Spinal cord (tissue), 10 donors: Measurements from ENCODE around the gene PIK3R5. TPM values are rescaled to one million over a fixed set of nuclear protein-coding genes. Genes with fewer than 3 reads are reported as not detected.

ENCODE experiments used
- DNase-seq, 6 donors: peaks; one replicate each; pipeline versions ENCODE4 v3.0.0 to v3.0.0-alpha.2; 2013 to 2015; ENCODE audit warnings: low spot score in 6 of 6, low read depth in 4 of 6
- H3K27ac ChIP-seq: one replicate; pipeline ENCODE4 v1.5.1; 2013; ENCODE audit warnings: low read depth, low read length, control low read depth
- H3K27me3 ChIP-seq: one replicate; pipeline ENCODE4 v1.6.1; 2013; ENCODE audit warnings: low read length; ENCODE audit not compliant: control insufficient read depth, insufficient read depth
- H3K36me3 ChIP-seq: one replicate; pipeline ENCODE4 v1.6.1; 2013; ENCODE audit warnings: low read length; ENCODE audit not compliant: control insufficient read depth, insufficient read depth
- H3K4me1 ChIP-seq: one replicate; pipeline ENCODE4 v1.6.1; 2013; ENCODE audit warnings: low read length; ENCODE audit not compliant: control insufficient read depth, insufficient read depth
- H3K4me3 ChIP-seq: one replicate; pipeline ENCODE4 v1.5.1; 2013; ENCODE audit warnings: low read depth, low read length, control low read depth
- H3K9me3 ChIP-seq: one replicate; pipeline ENCODE4 v1.6.1; 2013; ENCODE audit warnings: low read length; ENCODE audit not compliant: control insufficient read depth, insufficient read depth
- WGBS: methylation state at CpG from one replicate; pipeline ENCODE4 v1.1.5; 2013; ENCODE audit warnings: missing lambda C conversion rate; ENCODE audit not compliant: insufficient coverage; 5-methylcytosine and 5-hydroxymethylcytosine counted together
- polyA plus RNA-seq, 2 donors: library from polyadenylated mRNA; unstranded; fragments of 120-200 nt; gene quantifications; one replicate each; pipeline ENCODE4 v1.2.1, GENCODE V29; 2013; ENCODE audit not compliant: insufficient read length in 2 of 2
- total RNA-seq, 2 donors: library from RNA; depleted of rRNA in 1 of 2; stranded (reverse); fragments of 120-200 nt in 1 of 2; fragments of >200 nt in 1 of 2; gene quantifications; one replicate each; pipeline versions ENCODE4 v1.2.3 to v1.2.4, GENCODE V29; 2013 to 2014
- donor health status: healthy.

PIK3R5 gene
- total and polyA plus RNA-seq, 4 donors, result 2.5 to 3.3 (median 2.7) TPM

DNA sequence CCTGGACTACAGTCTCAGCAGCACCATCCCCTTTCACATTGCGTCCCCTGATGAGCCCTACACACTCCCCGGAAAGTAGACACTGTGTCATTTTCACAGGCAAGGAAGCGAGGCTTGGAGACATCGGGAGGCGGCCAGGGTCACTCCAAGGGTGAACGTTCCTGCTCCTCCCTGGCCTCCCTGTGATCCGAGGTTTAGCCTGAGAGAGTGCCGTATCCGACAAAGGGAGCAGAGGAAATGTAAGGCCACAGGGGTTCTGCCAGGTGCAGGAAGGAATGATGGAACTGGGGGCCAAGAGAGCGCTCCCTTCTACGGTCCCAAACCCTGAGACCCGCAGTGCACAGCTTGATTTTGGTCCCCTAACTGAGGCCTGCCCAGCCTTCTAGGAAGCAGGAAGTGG lies 90.1 kb downstream of the PIK3R5 start:
- Histone ChIP-seq H3K4me1 (peaks cover 13% of the 10 kb centered on the region), H3K27me3 (peaks cover 4% of the 10 kb centered on the region), H3K27ac (no peak overlapping the region), H3K36me3 (no peaks in the 10 kb centered on the region), H3K4me3 (no peak overlapping the region), H3K9me3 (peaks cover 1% of the 10 kb centered on the region)
- DNase-seq, result no peak
- 81% methylated on average over 12 of the region's 12 CpGs for WGBS

DNA sequence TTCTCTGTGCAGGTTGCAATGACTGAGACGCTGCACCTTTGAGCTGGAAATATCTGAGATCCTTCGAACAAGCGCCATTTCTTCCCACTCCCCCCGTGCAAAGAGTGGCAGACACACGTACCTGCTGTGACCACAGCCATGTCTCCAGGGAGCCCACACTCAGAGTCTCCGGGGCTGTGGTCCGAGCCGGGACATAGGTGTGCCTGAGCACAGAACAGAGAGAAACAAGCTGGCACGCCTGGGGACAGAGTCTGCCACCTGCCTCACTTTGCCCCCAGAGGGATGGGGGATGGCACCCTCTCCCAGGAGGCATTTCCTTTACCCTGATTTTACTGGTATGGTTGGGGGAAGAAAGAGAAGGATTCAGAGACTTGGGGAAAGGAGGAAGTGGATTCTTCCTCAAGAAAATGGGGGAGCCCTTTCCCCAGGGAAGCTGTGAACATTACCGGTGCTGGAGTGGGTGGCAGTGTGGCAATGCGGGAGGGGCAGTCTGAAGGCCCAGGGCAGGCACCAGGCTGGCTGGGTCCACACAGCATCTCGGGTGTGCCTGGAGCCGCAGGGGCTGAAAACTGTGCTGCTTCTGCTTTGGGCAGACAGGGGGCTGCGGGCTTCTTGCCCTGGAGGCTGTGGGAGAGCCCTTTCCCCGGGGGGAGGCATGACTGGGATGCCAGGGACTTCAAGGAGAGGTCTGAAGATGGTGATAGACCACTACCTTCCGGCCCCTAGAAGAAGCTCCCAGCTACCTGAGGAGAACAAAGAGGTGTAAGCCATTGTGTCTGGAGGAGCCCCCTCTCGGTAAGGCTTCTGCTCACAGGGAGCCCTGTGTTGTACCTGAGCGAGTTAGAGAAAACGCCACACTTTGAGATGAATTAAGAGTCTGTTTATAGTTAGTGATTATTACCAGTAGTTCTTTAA lies 91.4 kb downstream of the PIK3R5 start:
- no peak overlapping the region for H3K27ac ChIP-seq
- H3K36me3 ChIP-seq, result no peaks in the 10 kb centered on the region
- 73% methylated on average over 16 of the region's 19 CpGs for WGBS
- no peak for DNase-seq
- H3K27me3 ChIP-seq, result peaks cover 8% of the 10 kb centered on the region
- H3K9me3 ChIP-seq, result peaks cover 1% of the 10 kb centered on the region
- H3K4me1 ChIP-seq, result peaks cover 13% of the 10 kb centered on the region
- H3K4me3 ChIP-seq, result no peak overlapping the region

DNA sequence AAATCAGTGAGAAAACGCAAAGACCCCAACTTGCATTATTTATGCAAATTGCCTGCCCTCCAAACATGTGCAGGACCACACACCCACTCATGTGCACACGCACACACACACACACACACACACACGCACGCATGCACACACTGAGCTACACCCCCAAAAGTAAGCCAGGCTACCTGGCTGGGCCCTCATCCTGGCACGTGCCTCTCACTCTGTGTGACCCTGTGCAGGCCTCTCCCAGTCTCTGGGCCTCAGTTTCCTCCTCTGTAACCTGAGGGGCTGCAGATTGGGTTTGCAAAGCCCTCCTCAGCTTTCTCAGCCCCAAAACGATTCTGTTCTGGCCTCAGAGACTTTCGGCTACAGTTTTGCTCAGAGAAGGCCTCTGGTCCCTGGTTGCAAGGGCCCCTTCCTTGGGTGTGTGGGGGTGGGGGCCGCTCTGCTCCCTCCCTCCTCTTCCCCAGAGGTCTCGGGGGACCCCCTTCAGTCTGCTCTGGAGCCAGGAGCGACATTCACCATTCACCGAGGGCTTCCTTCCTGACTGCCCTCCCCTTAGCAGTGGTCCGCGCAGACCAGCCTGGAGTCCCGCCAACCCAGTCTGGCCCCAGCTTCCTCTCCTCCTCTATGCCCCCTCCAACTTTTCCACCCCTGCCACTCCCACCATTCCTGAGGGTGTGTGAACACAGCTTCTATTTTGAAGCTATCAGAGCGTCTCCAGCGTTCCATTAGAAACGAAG lies 92.6 kb downstream of the PIK3R5 start:
- Histone ChIP-seq H3K36me3 (no peaks in the 10 kb centered on the region), H3K9me3 (peaks cover 1% of the 10 kb centered on the region), H3K27me3 (peaks cover 8% of the 10 kb centered on the region), H3K4me1 (peaks cover 13% of the 10 kb centered on the region), H3K4me3 (no peak overlapping the region), H3K27ac (no peak overlapping the region)
- 51% methylated on average over 15 of the region's 17 CpGs for whole genome bisulfite sequencing
- peak in 1 of 6 donors; percentile 17 for DNase-seq

DNA sequence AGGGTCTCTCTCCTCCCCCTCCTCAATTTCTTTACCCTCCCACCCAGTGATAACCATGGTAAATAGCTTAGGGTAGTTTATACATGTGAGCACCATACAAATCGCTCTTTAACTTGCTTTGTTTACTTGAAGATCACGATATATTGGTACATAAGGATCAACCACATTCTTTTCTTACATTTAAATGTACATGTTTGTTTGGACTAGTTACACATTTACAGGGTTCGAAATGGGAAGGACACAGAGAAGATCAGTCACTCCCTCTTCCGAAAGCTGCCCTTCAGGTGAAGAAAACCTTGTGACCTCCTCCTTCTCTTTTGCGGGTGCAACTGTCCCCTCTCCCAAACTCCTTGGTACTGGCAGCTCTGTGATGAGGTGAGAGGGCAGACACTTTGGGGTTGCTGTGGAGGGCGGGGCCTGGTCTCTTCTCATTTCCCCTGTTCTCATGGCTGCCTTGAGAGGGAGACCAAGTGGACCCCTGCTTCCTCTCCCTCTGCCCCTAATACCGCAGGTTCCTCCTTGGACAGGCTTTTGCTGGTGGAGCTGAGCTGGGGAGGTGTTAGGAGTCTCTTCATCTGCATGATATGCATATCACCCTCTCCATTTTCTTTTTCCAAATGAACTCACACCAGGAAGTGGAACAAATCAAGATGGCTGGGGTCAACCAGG lies 93.3 kb downstream of the PIK3R5 start:
- no CpG with 5 or more reads among the region's 7 CpGs for WGBS
- DNase-seq, result no peak
- Histone ChIP-seq H3K4me1 (peaks cover 13% of the 10 kb centered on the region), H3K27ac (no peak overlapping the region), H3K9me3 (peaks cover 1% of the 10 kb centered on the region), H3K27me3 (peaks cover 8% of the 10 kb centered on the region), H3K4me3 (no peak overlapping the region), H3K36me3 (no peaks in the 10 kb centered on the region)

DNA sequence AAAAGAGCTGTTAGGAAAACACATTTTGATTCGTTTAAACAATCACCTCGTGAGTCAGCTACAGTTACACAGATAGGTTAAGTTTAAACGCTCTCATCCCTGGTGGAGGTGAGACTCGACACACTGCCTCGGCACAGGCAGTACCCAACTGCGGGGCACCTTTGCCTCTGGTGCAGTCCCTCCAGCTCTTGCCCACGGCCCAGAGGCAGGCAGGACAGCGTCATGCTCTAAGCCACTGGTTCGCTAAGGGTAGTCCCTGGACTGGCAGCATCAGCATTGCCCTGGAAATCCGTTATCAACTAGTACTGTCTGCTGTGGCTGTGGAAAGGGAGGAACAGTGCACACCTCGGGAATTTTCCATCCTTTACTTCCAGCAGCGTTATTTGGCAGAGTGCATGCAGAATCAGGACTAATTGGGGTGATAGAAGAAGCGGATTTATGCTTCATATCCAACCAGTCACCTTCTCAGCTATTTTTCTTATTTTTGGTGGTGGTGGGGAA lies 94.4 kb downstream of the PIK3R5 start:
- Histone ChIP-seq H3K27ac (no peak overlapping the region), H3K27me3 (peaks cover 8% of the 10 kb centered on the region), H3K36me3 (no peaks in the 10 kb centered on the region), H3K4me1 (peaks cover 16% of the 10 kb centered on the region), H3K9me3 (peaks cover 1% of the 10 kb centered on the region), H3K4me3 (no peak overlapping the region)
- 89% methylated on average over 8 of the region's 13 CpGs for WGBS
- no peak for DNase-seq

DNA sequence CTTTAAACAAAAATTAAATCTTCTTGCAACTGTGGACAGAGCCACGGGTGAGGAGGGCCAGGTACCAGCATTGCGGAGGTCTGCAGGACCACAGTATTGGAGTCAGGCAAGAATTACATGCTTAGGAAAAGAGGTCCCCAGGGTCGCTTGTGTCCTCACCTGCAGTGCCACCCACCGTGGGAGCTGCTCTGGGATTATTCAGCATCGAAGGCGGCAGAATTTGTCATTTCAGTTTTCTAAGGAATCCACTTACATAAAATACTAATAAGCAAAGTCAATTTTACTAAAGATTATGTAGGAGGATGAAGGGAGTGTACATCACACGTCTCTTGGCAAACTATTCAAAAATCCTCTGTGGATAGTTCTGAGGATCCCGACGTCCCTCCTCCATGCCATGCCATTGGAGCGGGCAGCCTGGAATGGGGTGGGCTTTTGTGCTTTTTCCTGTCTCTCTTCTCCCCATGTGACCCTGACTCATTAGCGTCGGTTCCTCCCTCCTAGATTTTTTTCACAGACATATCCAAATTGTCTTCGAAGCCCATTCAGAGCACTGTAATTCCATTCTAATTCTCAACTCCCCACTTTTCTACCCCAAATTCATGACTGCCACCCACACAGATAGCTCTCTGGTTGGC lies 95.0 kb downstream of the PIK3R5 start:
- no peak for DNase-seq
- no peaks in the 10 kb centered on the region for H3K36me3 ChIP-seq
- peaks cover 1% of the 10 kb centered on the region for H3K9me3 ChIP-seq
- peaks cover 8% of the 10 kb centered on the region for H3K27me3 ChIP-seq
- no peak overlapping the region for H3K4me3 ChIP-seq
- peaks cover 16% of the 10 kb centered on the region for H3K4me1 ChIP-seq
- no peak overlapping the region for H3K27ac ChIP-seq
- 81% methylated on average over 5 of the region's 13 CpGs for WGBS

DNA sequence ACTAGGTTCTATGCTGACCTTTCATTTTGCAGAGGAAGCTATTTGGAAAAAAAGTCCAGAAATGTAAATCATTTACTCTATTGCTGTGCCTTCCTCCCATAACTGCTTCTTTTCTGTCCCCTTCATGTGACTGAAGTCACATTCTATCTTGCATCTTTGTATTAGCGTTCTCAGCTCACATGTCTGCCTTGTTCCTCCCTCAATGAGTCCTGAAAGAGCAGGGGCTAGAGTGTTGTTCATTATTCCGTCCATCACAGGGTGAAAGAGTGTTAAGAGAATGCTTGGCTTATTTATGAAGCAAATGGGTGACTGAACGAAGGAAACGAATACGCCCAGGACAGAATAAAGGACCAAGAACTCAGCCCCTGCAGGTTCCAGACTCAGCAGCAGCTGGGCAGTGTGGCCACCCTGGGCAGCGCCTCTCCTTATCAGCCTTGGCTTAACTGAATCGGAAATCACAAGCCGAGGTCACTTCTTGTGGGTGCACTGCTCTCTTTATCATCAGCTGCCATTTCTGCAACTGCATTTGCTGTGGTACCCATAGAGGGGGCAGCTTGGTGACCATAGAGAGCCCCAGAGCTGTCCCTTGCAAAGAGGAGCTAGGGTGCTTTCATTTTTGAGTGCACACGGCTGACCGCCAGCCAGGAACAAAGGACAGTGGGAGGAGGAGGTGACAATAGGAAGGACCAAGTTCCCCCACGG lies 96.2 kb downstream of the PIK3R5 start:
- 56% methylated on average over 7 of the region's 11 CpGs for WGBS
- H3K36me3 ChIP-seq, result no peaks in the 10 kb centered on the region

DNA sequence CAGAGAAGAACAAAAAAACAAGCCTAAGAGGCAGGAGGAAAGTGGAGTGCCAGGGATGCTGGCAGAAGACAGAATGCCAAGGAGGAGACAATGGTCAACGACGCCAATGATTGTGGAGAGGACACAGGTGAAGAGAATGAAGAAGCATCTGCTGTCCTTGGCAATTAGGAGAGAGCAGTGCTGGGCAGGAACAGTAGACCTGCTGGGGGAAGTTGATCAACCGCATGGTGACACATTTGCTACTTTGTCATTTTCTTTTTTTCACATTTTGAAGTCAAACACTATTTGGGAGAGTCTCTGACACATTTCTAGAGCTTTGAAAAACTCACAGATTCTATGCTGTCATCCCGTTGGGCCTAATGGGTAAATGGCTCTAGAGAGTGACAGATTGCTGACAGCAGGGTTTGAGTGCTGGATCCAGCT lies 97.0 kb downstream of the PIK3R5 start:
- Histone ChIP-seq H3K36me3 (no peaks in the 10 kb centered on the region), H3K9me3 (peaks cover 1% of the 10 kb centered on the region), H3K27ac (no peak overlapping the region), H3K4me3 (no peak overlapping the region), H3K4me1 (peaks cover 13% of the 10 kb centered on the region), H3K27me3 (peaks cover 4% of the 10 kb centered on the region)
- no peak for DNase-seq
- 69% methylated on average over 2 of the region's 4 CpGs for WGBS

More for the DNA sequence above, 96.2 kb downstream of the PIK3R5 start:
- DNase-seq, result no peak
- H3K27me3 ChIP-seq, result peaks cover 7% of the 10 kb centered on the region
- no peak overlapping the region for H3K4me3 ChIP-seq
- H3K4me1 ChIP-seq, result peaks cover 16% of the 10 kb centered on the region
- H3K9me3 ChIP-seq, result peaks cover 1% of the 10 kb centered on the region
- H3K27ac ChIP-seq, result no peak overlapping the region
